NCI-H1436 treated with DMSO at 0.1 percent for 48 hours (cell line): ENCODE data around the gene ST7.
A peak's percentile ranks its signal among the peaks of the same experiment; 100 is the strongest.

Experiments
- DNase-seq: peaks from one replicate; lab custom pipeline; 2025; lab: John Stamatoyannopoulos, UW

The ST7 gene

GRCh38 chr7:116978006-116978405, 24.7 kb downstream of the ST7 start:
- DNase-seq = no peak

- no peak for DNase-seq
Observed at GRCh38 chr7:116979430-116979829, 26.1 kb downstream of the ST7 start.

DNA sequence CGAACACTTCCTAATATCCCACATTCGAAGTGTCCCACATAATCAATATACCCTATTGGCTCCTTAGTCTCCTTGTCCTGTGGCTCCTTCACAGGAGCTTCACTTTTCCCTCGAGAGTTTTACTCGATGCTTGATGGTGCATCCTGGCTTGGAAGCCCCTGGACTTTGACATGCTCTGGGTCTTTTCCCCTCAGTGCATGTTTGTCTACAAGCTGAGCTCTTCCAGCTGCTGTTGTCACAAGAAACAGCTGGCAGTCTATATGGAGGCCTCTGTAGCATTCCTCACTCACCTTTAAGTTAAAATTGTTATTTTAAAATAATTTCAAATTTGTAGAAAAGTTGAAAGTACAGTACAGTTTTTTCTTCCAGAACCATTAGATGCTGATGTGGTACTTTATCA, 27.1 kb downstream of the ST7 start:
- DNase-seq = no peak

DNA sequence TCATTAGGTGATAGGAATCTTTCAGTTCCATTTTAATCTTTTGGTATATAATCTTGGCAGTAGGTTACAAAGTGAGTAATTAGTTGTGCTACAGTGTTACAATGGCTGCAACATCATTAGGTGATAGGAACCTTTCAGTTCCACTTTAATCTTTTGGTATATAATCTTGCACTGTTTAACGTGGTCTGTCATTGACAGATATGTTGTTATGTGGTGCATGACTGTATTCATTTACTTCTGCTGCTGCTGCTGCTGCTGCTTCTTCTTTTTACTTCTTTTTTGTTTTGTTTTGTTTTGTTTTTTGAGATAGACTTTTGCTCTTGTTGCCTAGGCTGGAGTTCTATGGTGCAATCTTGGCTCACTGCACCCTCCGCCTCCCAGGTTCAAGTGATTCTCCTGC, 28.6 kb downstream of the ST7 start:
- DNase-seq = no peak

GRCh38 chr7:116984511-116984910, 31.2 kb downstream of the ST7 start:
- DNase-seq = no peak

GRCh38 chr7:116984917-116985316, 31.6 kb downstream of the ST7 start:
- peak; percentile 36 for DNase-seq

DNA sequence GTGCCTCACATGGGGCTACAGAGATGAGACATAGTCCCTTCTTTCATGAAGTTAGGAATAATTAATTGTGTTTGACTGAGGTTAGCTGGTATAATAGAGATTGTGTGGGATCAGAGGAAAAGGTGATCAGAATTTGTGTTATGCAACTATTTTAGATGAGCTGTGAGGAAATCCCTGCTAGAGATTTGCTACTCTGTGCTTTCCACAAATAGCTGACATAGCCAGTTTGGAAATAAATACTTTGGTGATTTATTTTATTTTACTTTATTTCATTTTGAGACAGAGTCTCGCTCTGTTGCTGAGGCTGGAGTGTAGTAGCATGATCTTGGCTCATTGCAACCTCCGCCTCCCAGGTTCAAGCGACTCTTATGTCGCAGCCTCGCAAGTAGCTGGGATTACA, 32.3 kb downstream of the ST7 start:
- DNase-seq = no peak

DNA sequence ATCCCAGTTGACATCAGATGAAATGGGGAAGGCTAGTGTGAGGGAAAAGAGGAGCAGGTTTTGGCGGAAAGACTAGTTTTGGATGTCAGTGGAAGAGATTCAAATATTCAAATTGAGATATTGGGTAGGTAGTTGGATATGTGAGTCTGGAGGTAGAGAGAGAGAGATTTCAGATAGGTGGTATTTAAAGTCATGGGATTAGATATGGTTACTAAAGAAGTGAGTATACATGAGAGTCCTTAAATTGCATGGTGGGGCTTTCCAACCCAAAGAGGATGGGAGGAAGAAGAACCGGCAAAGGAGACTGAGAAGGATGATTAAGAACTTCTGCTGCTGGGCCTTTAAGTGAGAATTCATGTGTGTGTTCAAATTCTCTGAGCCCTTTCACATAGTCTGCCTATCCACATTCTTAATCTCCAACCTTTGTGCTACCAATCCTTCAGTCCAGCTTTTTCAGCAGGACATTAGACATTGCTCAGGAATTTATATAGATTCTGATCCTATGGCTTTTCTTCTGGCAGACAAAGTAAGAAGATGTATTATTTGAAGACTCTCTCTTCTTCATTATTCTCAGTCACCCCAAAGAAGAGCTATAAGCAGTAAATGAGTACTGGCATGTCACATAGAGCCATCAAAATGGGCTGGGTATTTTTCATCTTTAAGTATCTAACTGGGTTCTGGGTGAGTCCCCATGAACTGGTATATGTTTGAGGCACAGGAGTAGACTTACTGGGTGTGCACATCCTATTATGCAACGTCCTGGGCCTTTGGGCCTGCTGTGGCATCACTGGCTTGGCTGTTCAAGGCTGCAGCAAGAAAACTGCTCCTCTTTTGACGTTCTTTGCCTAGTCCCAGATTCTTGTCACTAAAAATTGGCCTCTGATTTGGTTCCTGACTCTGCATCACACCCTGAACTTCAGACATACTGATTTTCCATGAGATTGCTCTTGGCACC, 33.6 kb downstream of the ST7 start:
- DNase-seq = no peak

DNA sequence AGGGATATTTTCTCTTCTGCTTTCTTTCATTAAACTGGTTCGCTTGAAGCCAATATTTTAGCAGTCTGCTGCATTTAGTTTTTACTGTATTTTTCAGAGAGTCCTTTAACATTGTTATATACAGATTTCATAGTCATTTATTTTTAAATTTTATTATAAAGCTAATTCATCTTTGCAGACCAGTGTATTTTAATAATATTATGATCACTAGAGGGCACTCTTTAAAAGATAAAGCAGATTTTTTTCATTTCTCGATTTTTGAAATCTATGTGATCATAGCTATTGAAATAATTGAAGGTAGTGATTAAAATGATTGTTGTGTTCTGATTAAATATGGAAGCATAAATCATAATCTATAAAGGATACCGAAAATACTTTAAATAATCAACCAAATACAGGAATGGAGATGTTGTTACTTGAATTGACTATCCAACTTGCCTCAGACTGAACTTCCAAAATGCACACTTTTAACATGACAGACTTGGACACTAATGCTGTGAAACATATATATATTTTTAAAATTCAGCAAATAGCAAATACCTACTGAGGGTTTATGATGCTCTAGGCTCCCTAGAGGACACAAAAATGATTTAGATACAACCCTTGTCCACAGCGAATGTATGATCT, 35.2 kb downstream of the ST7 start:
- no peak for DNase-seq

- DNase-seq = no peak
Observed at GRCh38 chr7:116990056-116990455, 36.8 kb downstream of the ST7 start.

GRCh38 chr7:116991233-116991632, 37.9 kb downstream of the ST7 start:
- DNase-seq = no peak

DNA sequence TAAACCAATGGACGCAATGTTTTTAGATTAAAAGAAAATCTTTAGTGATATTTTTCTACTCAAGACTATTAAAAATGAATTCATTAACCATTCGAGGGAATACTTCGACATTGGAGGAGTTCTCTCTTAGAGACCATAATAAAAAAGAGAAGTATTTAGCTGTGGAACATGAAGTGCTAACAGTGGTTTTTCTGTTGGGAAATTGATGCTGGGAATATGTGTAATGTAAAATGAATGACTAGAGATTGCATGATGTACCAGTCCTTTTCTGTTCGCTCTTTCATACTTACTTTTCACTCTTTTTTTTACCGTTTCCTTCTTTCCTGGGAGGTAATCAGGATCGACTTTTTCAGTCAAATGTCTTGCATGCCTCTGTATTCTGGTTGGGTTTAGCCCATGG, 41.3 kb downstream of the ST7 start:
- no peak for DNase-seq

DNA sequence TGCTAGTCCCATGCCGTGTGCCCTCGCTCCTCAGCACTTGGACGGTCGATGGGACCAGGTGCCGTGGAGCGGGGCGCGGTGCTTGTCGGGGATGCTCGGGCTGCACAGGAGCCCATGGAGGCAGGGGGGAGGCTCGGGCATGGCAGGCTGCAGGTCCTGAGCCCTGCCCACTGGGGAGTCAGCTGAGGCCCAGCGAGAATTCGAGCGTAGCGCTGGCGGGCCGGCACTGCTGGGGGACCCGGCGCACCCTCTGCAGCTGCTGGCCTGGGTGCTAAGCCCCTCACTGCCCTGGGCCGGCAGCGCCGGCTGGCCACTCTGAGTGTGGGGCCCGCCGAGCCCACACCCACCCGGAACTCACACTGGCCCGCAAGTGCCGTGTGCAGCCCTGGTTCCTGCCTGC, 44.7 kb downstream of the ST7 start:
- DNase-seq = no peak

GRCh38 chr7:116998567-116999175, 45.4 kb downstream of the ST7 start:
- no peak for DNase-seq

GRCh38 chr7:116999311-116999710, 46.0 kb downstream of the ST7 start:
- DNase-seq = no peak

- no peak for DNase-seq
Observed at GRCh38 chr7:117001283-117001682, 48.0 kb downstream of the ST7 start.

GRCh38 chr7:117004899-117005298, 51.6 kb downstream of the ST7 start:
- no peak for DNase-seq

DNA sequence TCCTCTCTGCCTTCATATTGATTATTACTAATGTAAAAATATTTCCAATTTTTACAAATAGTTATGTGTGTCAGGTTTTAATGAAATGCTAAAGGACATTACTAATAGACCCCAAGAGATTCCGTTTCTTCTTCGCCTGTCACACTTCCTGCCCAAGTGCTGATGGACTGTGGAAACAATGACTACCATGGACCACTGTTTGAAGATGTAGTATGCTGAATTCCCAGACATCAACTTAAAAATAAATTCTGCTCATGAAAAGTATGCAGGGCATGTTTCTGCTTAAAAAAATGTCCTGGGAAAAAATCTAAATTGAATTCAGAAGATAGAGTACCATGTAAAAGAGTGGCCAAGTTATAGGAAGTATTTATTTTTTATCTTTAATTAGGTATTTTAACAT, 52.1 kb downstream of the ST7 start:
- no peak for DNase-seq

- no peak for DNase-seq
Observed at GRCh38 chr7:117006907-117007684, 53.8 kb downstream of the ST7 start.

DNA sequence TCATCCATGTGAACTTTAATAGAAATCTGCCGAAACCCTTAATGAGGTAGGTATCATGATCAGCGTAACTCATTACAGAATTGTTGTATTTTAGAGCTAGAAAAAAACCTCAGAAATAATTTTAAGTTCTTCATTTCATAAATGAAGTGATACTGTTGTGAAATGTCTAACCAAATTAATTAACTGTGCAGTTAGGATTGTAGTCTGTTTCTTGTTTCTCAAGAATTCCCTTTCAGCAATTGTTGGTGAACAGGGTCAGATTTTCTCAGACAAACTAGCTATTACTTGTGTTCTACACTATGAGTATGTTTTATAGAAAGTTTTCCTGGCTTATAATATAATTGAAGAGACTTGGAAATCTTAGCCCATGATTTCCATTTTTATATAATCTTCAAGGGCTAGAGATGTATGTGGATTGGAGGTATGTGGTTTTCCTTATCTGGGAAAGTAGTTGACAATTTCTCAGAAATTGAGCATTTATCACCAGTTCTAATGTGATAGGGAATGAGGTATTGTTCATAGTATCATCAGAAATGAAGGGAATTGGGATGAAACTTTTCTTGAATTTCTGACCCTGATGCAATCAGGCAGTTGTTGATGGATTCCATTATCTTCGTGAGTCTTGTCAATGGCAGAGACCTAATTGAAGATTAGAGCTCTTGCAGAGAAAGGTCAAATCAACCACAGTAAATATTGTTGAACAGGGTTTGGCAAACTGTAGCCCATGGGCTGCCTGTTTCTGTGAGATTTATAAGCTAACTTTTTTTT, 55.0 kb downstream of the ST7 start:
- no peak for DNase-seq

DNA sequence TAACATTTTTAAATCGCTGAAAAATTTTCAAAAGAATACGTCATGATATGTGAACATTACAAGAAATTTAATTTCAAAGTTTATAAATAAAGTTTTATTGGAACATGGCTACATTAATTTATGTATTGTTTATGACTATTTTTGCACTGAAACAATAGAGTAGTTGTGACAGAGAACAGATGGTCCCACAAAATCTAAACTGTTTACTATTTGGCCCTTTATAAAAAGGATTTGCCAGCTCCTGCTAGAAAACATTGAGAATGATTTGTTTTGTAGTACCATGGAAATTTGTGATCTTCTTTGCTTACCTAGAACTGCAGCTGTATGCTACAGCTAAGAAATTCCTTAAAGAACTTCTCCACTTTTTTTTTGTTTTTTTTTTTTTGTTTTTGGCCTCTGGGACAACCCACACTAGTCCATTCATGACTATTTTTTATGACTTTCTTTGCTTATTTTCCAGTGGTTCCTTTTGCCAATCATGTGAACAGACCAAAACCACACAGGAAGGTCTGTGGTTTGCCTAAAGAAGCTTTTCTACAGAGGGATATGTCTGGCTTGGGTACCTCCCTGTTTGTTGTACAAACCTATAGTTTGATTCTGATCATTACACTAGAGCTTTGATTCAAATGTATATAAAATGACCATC, 55.7 kb downstream of the ST7 start:
- DNase-seq = no peak
